K562 (cell line): Measurements from ENCODE around the gene TAF7L. TPM values are rescaled to one million over a fixed set of nuclear protein-coding genes. Genes with fewer than 3 reads are reported as not detected.

Experiments
- polyA plus RNA-seq, 8 experiments: library from polyadenylated mRNA; depleted of rRNA in 4 of 8; stranded (reverse) in 5 of 8; unstranded in 3 of 8; fragments of >200 nt; fragmentation: Nextera tagmentation in 2 of 8; fragmentation: Illumina TruSeq in 1 of 8; extraction: Ambion mirVana in 2 of 8; extraction: Trizol in 1 of 8; gene quantifications; 2 replicates each; pipeline versions ENCODE4 v1.2.1 to v1.2.3, GENCODE V29; 2011 to 2014; ENCODE audit warnings: inconsistent platforms in 1 of 8, missing spikeins in 1 of 8
- small RNA-seq: library from RNA; depleted of rRNA; stranded (forward); fragments of <200 nt; gene quantifications from one replicate; pipeline ENCODE3, GENCODE V24; 2014
- total RNA-seq, 7 experiments: library from RNA; depleted of rRNA in 6 of 7; stranded (reverse); fragments of >200 nt in 6 of 7; fragmentation: Illumina TruSeq in 2 of 7; extraction: Trizol in 2 of 7; gene quantifications; 2 replicates each; pipeline versions ENCODE4 v1.2.1 to v1.2.3, GENCODE V29; 2011 to 2021; ENCODE audit warnings: low replicate concordance in 1 of 7

TAF7L gene
- total and polyA plus RNA-seq, 9 of the 15 experiments (the other 6 are each of a cell fraction or from before 2014, with no cell fraction given) = 0.07 TPM; not detected in 6

Small RNA genes within 50 kb of the gene (small RNA-seq; reads per million reads assigned to genes)
- not detected for gene RNU6-934P

Other genes with a start within 250 kb of the TAF7L start
Only the 7 nearest of the 10 such genes appear.
- 11.6 and 12.8 TPM in 2 replicates for gene CENPI, start 193.1 kb downstream of the TAF7L start, total RNA-seq (2014; rRNA removed)
- 20.5 and 20.9 TPM in 2 replicates for gene CENPI, start 193.1 kb downstream of the TAF7L start, total RNA-seq (2014; rRNA removed; fragmentation: Illumina TruSeq; extraction: Trizol)
- gene CENPI, start 193.1 kb downstream of the TAF7L start, total RNA-seq (2015; rRNA removed; fragmentation: Illumina TruSeq; extraction: Trizol) = 17.3 and 18.9 TPM in 2 replicates
- 14.4 and 15.0 TPM in 2 replicates for gene CENPI, start 193.1 kb downstream of the TAF7L start, total RNA-seq (2021)
- gene CENPI, start 193.1 kb downstream of the TAF7L start, polyA plus RNA-seq (2011; rRNA removed) = 15.1 and 23.5 TPM in 2 replicates
- 12.7 and 14.9 TPM in 2 replicates for gene CENPI, start 193.1 kb downstream of the TAF7L start, polyA plus RNA-seq (2014; fragmentation: Illumina TruSeq; extraction: Trizol)
- gene CENPI, start 193.1 kb downstream of the TAF7L start, polyA plus RNA-seq (2014; fragmentation: Nextera tagmentation; extraction: Ambion mirVana) = 1 to 10 TPM; 6.6 to 8.9 TPM
- 11.1 and 13.6 TPM in 2 replicates for gene CENPI, start 193.1 kb downstream of the TAF7L start, polyA plus RNA-seq (2014; rRNA removed)
- 0.16 and 0.23 TPM in 2 replicates for gene DRP2, start 71.5 kb downstream of the TAF7L start, total RNA-seq (2014; rRNA removed)
- 0.13 and 0.15 TPM in 2 replicates for gene DRP2, start 71.5 kb downstream of the TAF7L start, total RNA-seq (2014; rRNA removed; fragmentation: Illumina TruSeq; extraction: Trizol)
- 0.18 and 0.26 TPM in 2 replicates for gene DRP2, start 71.5 kb downstream of the TAF7L start, total RNA-seq (2015; rRNA removed; fragmentation: Illumina TruSeq; extraction: Trizol)
- gene DRP2, start 71.5 kb downstream of the TAF7L start, total RNA-seq (2021) = 0.09 and 0.25 TPM in 2 replicates
- 0.18 and 0.23 TPM in 2 replicates for gene DRP2, start 71.5 kb downstream of the TAF7L start, polyA plus RNA-seq (2011; rRNA removed)
- 0.12 and 0.30 TPM in 2 replicates for gene DRP2, start 71.5 kb downstream of the TAF7L start, polyA plus RNA-seq (2014; fragmentation: Illumina TruSeq; extraction: Trizol)
- gene DRP2, start 71.5 kb downstream of the TAF7L start, polyA plus RNA-seq (2014; fragmentation: Nextera tagmentation; extraction: Ambion mirVana) = under 1 TPM; 0.01 to 0.06 TPM
- 0.12 TPM in 2 replicates for gene DRP2, start 71.5 kb downstream of the TAF7L start, polyA plus RNA-seq (2014; rRNA removed)
- gene TIMM8A, start 57.4 kb upstream of the TAF7L start, total RNA-seq (2014; rRNA removed) = 10.0 and 10.9 TPM in 2 replicates
- 32.4 and 33.2 TPM in 2 replicates for gene TIMM8A, start 57.4 kb upstream of the TAF7L start, total RNA-seq (2014; rRNA removed; fragmentation: Illumina TruSeq; extraction: Trizol)
- 23.1 and 23.3 TPM in 2 replicates for gene TIMM8A, start 57.4 kb upstream of the TAF7L start, total RNA-seq (2015; rRNA removed; fragmentation: Illumina TruSeq; extraction: Trizol)
- 46.2 and 48.8 TPM in 2 replicates for gene TIMM8A, start 57.4 kb upstream of the TAF7L start, total RNA-seq (2021)
- 24.6 and 32.1 TPM in 2 replicates for gene TIMM8A, start 57.4 kb upstream of the TAF7L start, polyA plus RNA-seq (2011; rRNA removed)
- gene TIMM8A, start 57.4 kb upstream of the TAF7L start, polyA plus RNA-seq (2014; fragmentation: Illumina TruSeq; extraction: Trizol) = 38.2 and 44.4 TPM in 2 replicates
- 100 to 1,000 TPM; 132 TPM for gene TIMM8A, start 57.4 kb upstream of the TAF7L start, polyA plus RNA-seq (2014; fragmentation: Nextera tagmentation; extraction: Ambion mirVana)
- gene TIMM8A, start 57.4 kb upstream of the TAF7L start, polyA plus RNA-seq (2014; rRNA removed) = 41.1 and 47.6 TPM in 2 replicates
- gene BTK, start 94.9 kb upstream of the TAF7L start, total RNA-seq (2014; rRNA removed) = 35.4 and 39.9 TPM in 2 replicates
- gene BTK, start 94.9 kb upstream of the TAF7L start, total RNA-seq (2014; rRNA removed; fragmentation: Illumina TruSeq; extraction: Trizol) = 67.5 and 78.1 TPM in 2 replicates
- 57.0 and 59.0 TPM in 2 replicates for gene BTK, start 94.9 kb upstream of the TAF7L start, total RNA-seq (2015; rRNA removed; fragmentation: Illumina TruSeq; extraction: Trizol)
- 46.8 and 59.3 TPM in 2 replicates for gene BTK, start 94.9 kb upstream of the TAF7L start, total RNA-seq (2021)
- 87.2 and 93.4 TPM in 2 replicates for gene BTK, start 94.9 kb upstream of the TAF7L start, polyA plus RNA-seq (2011; rRNA removed)
- 78.0 and 82.4 TPM in 2 replicates for gene BTK, start 94.9 kb upstream of the TAF7L start, polyA plus RNA-seq (2014; fragmentation: Illumina TruSeq; extraction: Trizol)
- gene BTK, start 94.9 kb upstream of the TAF7L start, polyA plus RNA-seq (2014; fragmentation: Nextera tagmentation; extraction: Ambion mirVana) = 10 to 100 TPM; 14.9 to 76.4 TPM
- gene BTK, start 94.9 kb upstream of the TAF7L start, polyA plus RNA-seq (2014; rRNA removed) = 65.2 TPM in 2 replicates
- gene RPL36A, start 99.7 kb upstream of the TAF7L start, total RNA-seq (2014; rRNA removed) = 1,374 and 2,621 TPM in 2 replicates
- gene RPL36A, start 99.7 kb upstream of the TAF7L start, total RNA-seq (2014; rRNA removed; fragmentation: Illumina TruSeq; extraction: Trizol) = 3,520 and 3,818 TPM in 2 replicates
- 3,031 and 3,209 TPM in 2 replicates for gene RPL36A, start 99.7 kb upstream of the TAF7L start, total RNA-seq (2015; rRNA removed; fragmentation: Illumina TruSeq; extraction: Trizol)
- gene RPL36A, start 99.7 kb upstream of the TAF7L start, total RNA-seq (2021) = 412 and 461 TPM in 2 replicates
- gene RPL36A, start 99.7 kb upstream of the TAF7L start, polyA plus RNA-seq (2011; rRNA removed) = 4,008 and 4,383 TPM in 2 replicates
- gene RPL36A, start 99.7 kb upstream of the TAF7L start, polyA plus RNA-seq (2014; fragmentation: Illumina TruSeq; extraction: Trizol) = 3,410 and 3,967 TPM in 2 replicates
- 1,000 to 10,000 TPM; 2,383 to 2,855 TPM for gene RPL36A, start 99.7 kb upstream of the TAF7L start, polyA plus RNA-seq (2014; fragmentation: Nextera tagmentation; extraction: Ambion mirVana)
- 4,212 and 4,539 TPM in 2 replicates for gene RPL36A, start 99.7 kb upstream of the TAF7L start, polyA plus RNA-seq (2014; rRNA removed)
- gene GLA, start 116.6 kb upstream of the TAF7L start, total RNA-seq (2014; rRNA removed) = 41.7 and 46.5 TPM in 2 replicates
- gene GLA, start 116.6 kb upstream of the TAF7L start, total RNA-seq (2014; rRNA removed; fragmentation: Illumina TruSeq; extraction: Trizol) = 68.9 and 75.2 TPM in 2 replicates
- 54.2 and 57.2 TPM in 2 replicates for gene GLA, start 116.6 kb upstream of the TAF7L start, total RNA-seq (2015; rRNA removed; fragmentation: Illumina TruSeq; extraction: Trizol)
- gene GLA, start 116.6 kb upstream of the TAF7L start, total RNA-seq (2021) = 54.0 and 56.5 TPM in 2 replicates
- 101 and 118 TPM in 2 replicates for gene GLA, start 116.6 kb upstream of the TAF7L start, polyA plus RNA-seq (2011; rRNA removed)
- 65.2 and 73.8 TPM in 2 replicates for gene GLA, start 116.6 kb upstream of the TAF7L start, polyA plus RNA-seq (2014; fragmentation: Illumina TruSeq; extraction: Trizol)
- 100 to 1,000 TPM; 137 to 146 TPM for gene GLA, start 116.6 kb upstream of the TAF7L start, polyA plus RNA-seq (2014; fragmentation: Nextera tagmentation; extraction: Ambion mirVana)
- gene GLA, start 116.6 kb upstream of the TAF7L start, polyA plus RNA-seq (2014; rRNA removed) = 72.9 and 77.0 TPM in 2 replicates
- 40.0 and 42.1 TPM in 2 replicates for gene HNRNPH2, start 116.9 kb upstream of the TAF7L start, total RNA-seq (2014; rRNA removed)
- 71.9 and 82.2 TPM in 2 replicates for gene HNRNPH2, start 116.9 kb upstream of the TAF7L start, total RNA-seq (2014; rRNA removed; fragmentation: Illumina TruSeq; extraction: Trizol)
- 64.8 and 67.2 TPM in 2 replicates for gene HNRNPH2, start 116.9 kb upstream of the TAF7L start, total RNA-seq (2015; rRNA removed; fragmentation: Illumina TruSeq; extraction: Trizol)
- 37.7 and 43.0 TPM in 2 replicates for gene HNRNPH2, start 116.9 kb upstream of the TAF7L start, total RNA-seq (2021)
- gene HNRNPH2, start 116.9 kb upstream of the TAF7L start, polyA plus RNA-seq (2011; rRNA removed) = 35.0 and 59.7 TPM in 2 replicates
- 68.1 and 69.5 TPM in 2 replicates for gene HNRNPH2, start 116.9 kb upstream of the TAF7L start, polyA plus RNA-seq (2014; fragmentation: Illumina TruSeq; extraction: Trizol)
- gene HNRNPH2, start 116.9 kb upstream of the TAF7L start, polyA plus RNA-seq (2014; fragmentation: Nextera tagmentation; extraction: Ambion mirVana) = 100 to 1,000 TPM in 1 of 2 experiments, 10 to 100 TPM in 1; 60.3 to 130 TPM
- 58.2 and 60.6 TPM in 2 replicates for gene HNRNPH2, start 116.9 kb upstream of the TAF7L start, polyA plus RNA-seq (2014; rRNA removed)